SK-MEL-5 (cell line): ENCODE results near the gene NOL9. TPM values are rescaled to one million over a fixed set of nuclear protein-coding genes. Genes with fewer than 3 reads are reported as not detected.

Source experiments
- DNase-seq: peaks from one replicate; pipeline ENCODE4 v3.0.0-alpha.2; 2016; ENCODE audit warnings: low read depth, low spot score
- in situ Hi-C: cut with HindIII; loops from 2 replicates; pipeline ENCODE4 v1.10.0; 2016; ENCODE audit warnings: low sequenced_read_pairs, high pct_unique_total_duplicates, low pct_unique_long_range_greater_than_20kb
- total RNA-seq: library from RNA; depleted of rRNA; stranded (reverse); fragments of >200 nt; shearing (Covaris generic); gene quantifications from 2 replicates; pipeline ENCODE4 v1.2.3, GENCODE V29; 2014

The NOL9 gene
- total RNA-seq, 1 experiment from 2014 or later = 23.4 TPM

DNA sequence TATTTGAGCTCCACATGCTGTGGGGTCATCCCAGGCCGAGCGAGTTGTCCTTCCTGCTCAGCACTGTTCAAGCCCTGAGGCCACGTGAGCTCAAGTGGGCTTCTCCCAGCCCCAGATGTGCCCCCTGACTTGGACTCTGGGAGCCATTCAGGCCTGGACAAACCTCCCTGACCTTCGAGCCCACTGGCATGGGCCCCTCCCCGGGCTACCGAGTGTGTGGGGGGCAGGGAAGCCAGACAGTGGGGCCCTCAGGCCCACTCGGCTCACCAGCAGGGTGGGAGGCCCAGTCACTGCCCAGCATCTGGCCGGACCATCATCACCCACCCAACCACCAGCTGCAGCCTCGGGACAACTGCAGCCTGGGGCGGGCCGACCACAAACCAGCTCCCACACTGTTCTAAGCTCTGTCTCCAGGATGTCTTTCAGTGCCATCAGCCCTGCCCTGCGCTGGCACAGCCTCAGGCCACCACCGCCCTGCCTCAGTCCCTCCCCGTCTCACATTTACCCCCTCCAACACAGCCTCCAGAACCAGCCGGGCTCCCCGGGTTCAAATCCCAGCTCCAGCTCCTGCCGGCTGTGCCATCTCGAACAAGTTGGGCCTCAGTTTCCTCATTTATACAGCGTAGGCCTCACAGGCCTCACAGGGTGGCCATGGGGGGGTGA is 41.9 kb downstream of the NOL9 start:
- in situ Hi-C loops = no loop called here

DNA sequence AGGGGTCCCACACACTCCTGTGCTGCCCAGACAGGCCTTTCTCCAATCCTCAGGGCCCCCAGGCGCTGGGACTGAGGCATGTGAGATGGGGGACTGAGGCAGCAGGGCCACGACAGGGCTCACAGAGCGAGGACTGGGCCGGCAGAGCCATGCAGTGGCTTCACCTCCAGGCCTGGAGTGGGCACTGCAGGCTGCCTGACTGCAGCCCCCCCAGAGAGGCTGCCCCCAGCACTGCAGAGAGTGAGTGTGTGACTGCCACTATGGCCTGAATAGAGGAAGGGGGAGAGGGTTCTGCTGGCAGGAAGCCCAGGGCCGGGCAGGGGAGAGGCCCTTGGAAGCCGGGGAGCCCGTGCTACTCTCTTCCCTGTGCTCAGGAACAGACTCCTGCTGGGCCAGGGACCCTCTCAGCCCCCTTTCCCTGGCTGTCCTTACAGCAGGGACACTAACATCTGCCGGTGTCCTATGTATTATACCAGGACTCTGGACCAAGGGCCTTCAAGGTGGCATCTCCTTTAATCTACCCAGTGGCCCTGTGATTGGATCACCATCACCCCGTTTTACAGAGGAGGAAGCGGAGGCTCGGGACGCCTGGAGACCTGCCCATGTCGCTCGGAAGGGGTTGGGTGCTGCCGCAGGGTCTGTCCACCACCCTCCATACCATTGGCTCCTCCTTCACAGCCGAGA is 42.6 kb downstream of the NOL9 start:
- in situ Hi-C loops = no loop called here

More for the DNA sequence above, 41.9 kb downstream of the NOL9 start:
- no peak for DNase-seq

DNA sequence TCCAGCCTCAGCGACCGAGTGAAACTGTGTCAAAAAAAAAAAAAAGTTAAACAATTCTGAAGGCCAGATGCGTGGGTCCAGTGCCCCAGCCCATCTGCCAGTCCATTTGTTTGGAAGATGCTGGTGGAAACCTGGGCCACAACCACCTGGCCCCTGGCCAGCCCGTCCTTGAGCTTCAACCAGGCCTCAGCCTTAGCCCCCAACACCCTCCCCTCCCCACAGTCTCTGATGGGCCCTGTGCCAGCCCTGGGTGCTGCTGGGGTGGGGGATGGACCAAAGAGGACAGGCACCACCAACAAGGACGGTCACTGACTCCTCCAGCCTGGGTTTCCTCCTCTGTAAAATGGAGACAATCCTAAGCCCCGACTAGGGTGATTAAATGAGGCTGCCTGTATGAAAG is 43.3 kb downstream of the NOL9 start:
- in situ Hi-C loops = no loop called here
- DNase-seq = no peak

More for the DNA sequence above, 42.6 kb downstream of the NOL9 start:
- no peak for DNase-seq

- no peak for DNase-seq
- in situ Hi-C loops = no loop called here
Observed at GRCh38 chr1:6510493-6510892, 43.8 kb downstream of the NOL9 start.

DNA sequence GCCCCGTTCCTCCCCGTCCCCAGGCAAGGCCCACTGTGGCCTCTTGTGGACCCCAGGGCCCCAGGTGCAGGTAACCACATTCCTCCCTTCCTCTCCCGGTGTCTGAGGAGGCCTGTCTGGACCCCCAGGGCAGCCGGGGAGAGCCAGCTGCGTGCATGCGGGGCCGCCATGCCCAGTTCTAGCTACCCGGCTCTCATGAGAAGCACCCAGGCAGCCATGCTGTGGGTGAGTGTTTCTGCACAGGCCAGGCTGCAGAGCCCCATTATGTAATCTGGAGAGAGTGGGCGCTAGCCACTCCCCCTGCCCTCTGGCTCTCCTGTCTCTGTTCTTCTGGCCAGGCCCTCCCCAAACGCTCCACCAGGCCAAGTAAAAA is 44.4 kb downstream of the NOL9 start:
- no peak for DNase-seq
- in situ Hi-C loops = no loop called here

GRCh38 chr1:6509220-6509918 is 44.9 kb downstream of the NOL9 start:
- in situ Hi-C loops = no loop called here
- no peak for DNase-seq

DNA sequence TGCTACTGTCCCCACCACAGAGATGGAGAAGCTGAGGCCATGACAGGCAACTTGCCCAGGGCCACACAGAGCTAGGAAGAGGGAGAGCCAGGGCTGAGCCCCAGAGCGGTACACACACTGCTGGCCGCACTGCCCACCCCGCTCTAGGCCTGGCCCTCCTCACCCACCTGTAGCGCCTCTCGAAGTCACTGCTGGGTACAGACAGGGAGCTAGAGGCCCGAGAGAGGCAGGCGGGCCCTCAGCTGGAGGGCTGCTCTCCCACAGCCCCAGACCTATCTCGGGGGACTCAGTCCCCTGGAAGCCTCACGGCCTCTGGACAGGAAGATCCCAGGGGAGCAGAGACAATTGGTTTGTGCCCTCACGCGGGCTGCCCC is 45.5 kb downstream of the NOL9 start:
- in situ Hi-C loops = no loop called here
- DNase-seq = no peak

- in situ Hi-C loops = no loop called here
Observed at GRCh38 chr1:6508154-6508815, 46.0 kb downstream of the NOL9 start.

DNA sequence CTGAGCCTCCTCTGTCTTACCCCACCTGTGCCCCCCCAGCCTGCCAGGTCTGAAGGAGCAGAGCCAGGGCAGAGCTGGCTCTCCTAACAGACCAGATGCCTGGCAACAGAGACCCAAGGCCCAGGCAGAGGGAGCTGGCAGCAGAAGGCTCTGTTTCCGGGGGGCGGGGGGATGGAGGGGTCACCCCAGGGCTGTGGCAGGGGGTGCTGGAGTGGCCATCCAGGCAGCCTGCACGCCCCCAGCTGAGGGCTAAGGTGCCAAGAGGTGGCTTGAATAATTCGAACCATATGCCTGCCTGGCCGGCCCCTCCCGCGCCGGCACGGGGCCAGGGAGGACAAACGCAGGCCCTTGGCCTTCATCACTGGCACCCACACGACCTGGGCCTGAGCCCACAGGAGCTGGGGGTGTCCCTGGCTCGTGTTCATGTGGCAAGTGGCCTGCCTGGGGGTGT is 46.8 kb downstream of the NOL9 start:
- in situ Hi-C loops = no loop called here
- DNase-seq = no peak

More at GRCh38 chr1:6508154-6508815, 46.0 kb downstream of the NOL9 start:
- no peak for DNase-seq

DNA sequence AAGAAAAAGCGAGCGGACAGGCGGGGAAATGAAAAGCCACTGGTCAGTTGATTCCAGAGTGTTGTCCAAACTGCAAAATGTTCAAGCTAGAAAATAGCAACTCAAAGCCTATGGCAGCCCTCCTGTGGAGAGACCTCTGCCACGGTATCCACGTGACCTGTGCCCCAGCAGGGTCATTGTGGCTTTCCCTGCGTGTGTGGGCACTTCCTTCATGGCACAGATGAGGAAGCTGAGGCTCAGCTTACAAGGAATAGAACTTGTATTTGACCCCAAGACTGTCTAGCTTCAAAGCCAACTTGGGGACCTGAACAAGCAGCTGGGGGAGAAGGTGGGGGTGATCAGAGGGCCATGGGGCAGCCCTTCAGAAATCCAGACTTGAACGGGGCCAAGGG is 47.3 kb downstream of the NOL9 start:
- DNase-seq = no peak

GRCh38 chr1:6506210-6507036 is 47.9 kb downstream of the NOL9 start:
- DNase-seq = no peak
- in situ Hi-C loops = no loop called here

More for the DNA sequence above, 47.3 kb downstream of the NOL9 start:
- in situ Hi-C loops = no loop called here

DNA sequence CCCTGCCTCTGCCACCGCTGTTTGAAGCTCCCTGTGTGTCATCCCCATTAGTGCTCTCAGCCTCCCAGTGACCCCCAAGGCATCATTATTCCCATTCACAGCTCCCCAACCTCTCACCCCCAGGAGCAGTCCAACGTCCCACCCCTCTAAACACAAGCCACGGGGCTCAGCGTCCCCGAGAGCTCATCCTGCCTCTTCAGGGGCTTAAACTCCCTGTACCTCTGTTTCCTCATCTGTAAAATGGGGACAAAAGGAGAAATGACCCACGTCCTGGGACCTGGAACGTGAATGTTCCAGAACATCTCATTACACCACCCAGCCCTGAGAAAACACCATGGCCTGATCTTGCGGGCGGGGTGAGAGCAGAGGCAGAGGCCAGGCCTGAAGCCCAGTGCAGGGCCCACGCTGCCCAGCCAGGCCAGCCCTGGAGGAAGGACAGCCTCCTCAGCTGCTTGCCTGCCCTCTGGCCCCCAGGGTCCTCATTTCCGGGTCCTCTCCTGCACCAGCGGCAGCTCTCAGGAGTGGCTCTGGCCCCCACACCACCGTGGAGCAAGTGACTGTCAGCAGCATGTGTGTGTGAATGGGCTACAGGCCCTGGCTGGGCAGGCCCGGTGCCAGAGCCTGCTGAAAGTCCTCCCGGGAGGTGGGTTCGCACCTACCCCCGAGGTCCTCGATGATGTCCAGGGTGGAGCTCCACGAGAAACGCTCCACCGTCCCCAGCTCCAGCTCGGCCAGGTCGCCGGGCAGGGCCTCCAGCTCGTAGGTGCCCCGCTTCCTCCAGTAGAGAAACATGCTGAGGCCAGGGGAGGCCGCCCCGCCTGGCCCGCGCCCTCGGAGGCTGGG is 48.7 kb downstream of the NOL9 start:
- in situ Hi-C loops = no loop called here
- DNase-seq = no peak

- no peak for DNase-seq
Observed at GRCh38 chr1:6504887-6505286, 49.4 kb downstream of the NOL9 start.

DNA sequence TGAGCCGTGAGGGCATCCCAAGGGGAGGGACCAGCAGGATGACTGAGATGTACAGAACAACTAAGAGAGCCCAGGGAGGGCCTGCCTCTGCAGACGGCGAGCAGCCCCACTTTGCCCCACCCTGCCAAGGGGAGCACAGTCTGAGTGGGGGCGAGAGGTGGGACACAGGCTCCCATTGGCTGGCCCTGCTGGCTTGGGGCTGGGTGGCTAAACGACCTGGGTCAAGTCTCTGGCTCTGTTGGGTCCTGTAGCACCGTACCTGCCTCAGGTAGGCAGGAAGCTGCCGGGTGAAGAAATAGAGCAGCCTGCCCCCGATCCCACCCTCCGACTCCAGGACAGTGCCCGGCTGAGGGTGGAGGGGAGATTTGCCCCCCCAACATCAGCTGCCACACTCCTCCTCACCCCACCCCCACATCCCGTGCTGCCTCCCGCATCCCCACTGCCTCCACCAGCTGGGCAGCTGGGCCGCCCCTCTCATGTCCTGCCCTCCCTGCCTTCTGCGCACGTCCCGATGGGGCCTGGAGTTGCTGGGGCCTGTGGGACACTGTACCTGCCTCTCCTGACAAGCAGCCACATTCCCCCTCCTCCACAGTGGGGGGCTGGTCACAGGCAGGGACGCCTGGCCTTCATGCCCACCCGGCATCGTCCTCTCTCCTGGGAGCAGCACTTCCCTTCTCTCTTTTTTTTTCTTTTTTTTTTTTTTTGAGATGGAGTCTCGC is 50.3 kb downstream of the NOL9 start:
- DNase-seq = no peak
- in situ Hi-C loops = no loop called here

More at GRCh38 chr1:6504887-6505286, 49.4 kb downstream of the NOL9 start:
- in situ Hi-C loops = no loop called here

DNA sequence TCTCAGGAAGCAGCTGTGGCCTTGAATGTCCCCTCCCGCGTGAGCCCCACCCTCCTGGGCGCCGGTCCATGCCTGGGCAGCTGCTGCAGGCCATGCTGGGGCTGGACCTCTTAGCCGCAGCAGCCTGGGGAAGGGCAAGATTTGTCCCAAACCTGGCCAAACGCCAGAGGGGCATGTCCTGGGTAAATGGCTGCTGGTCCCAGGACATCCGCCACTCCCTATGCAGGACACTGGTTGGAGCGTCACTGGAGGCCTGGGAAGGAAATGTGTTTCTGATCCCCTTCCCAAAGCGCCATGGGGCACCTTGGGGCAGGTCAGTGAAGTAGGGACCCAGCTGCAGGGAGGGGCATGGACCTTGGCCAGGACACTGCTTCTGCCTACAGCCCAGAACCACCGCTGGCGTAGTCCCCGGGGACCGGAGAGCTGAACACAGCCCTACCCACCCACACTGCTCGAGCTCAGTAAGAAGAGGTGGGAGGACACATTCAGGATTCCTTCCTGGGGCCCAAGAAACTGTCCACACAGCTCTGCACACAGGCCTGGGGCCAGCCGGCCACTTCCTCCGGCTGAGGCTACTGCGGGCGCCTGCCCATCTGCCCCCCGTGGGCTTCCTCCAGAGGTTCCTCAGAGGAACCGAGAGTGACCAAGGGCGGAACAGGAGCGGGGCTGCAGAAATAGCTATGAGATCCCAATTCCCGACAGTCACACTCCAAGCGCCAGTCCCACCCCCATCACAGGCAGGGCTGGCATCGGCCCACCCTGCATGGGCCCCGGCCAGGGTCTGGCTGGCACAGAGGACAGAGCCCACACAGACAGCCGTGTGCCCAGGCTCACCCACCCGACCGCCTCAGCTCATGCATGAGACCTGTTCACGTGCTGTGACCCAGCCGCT is 52.1 kb downstream of the NOL9 start:
- in situ Hi-C loops = no loop called here
- DNase-seq = no peak
